Muscle of leg (tissue), 11 donors: ENCODE measurements around the gene PLN. TPM values are rescaled to one million over a fixed set of nuclear protein-coding genes. Genes with fewer than 3 reads are reported as not detected.

ENCODE experiments used
- DNase-seq: peaks from one replicate; pipeline ENCODE4 v3.0.0; 2013
- H3K27ac ChIP-seq: one replicate; pipeline ENCODE4 v1.5.1; 2013; ENCODE audit warnings: mild to moderate bottlenecking, low read length, control low read depth
- H3K27me3 ChIP-seq: one replicate; pipeline ENCODE4 v1.6.1; 2013; ENCODE audit warnings: low read length; ENCODE audit not compliant: control insufficient read depth, insufficient read depth
- H3K36me3 ChIP-seq: one replicate; pipeline ENCODE4 v1.6.1; 2013; ENCODE audit warnings: low read length; ENCODE audit not compliant: control insufficient read depth, insufficient read depth
- H3K4me1 ChIP-seq: one replicate; pipeline ENCODE4 v1.6.1; 2013; ENCODE audit warnings: low read length; ENCODE audit not compliant: control insufficient read depth, insufficient read depth
- H3K4me3 ChIP-seq: one replicate; pipeline ENCODE4 v1.5.1; 2013; ENCODE audit warnings: low read length, control low read depth
- H3K9me3 ChIP-seq: replicated peaks from 2 replicates; pipeline ENCODE4 v1.6.1; 2013; ENCODE audit warnings: low read depth, low read length; ENCODE audit not compliant: control insufficient read depth
- WGBS: methylation state at CpG from one replicate; pipeline ENCODE4 v1.1.5; 2013; ENCODE audit warnings: missing lambda C conversion rate; ENCODE audit not compliant: insufficient coverage; 5-methylcytosine and 5-hydroxymethylcytosine counted together
- polyA plus RNA-seq, 8 donors: library from polyadenylated mRNA; unstranded; fragments of 120-200 nt; gene quantifications; one replicate each; pipeline versions ENCODE4 v1.2.1 to v1.2.3, GENCODE V29; 2013; ENCODE audit warnings: inconsistent platforms in 1 of 8, low replicate concordance in 1 of 8; ENCODE audit not compliant: insufficient read length in 8 of 8, insufficient read depth in 1 of 8
- total RNA-seq: library from RNA; stranded (reverse); fragments of 120-200 nt; gene quantifications from one replicate; pipeline ENCODE4 v1.2.4, GENCODE V29; 2013

Gene PLN
- total and polyA plus RNA-seq, 9 donors = 2.8 to 8.8 (median 5.7) TPM

GRCh38 chr6:118535176-118535844 lies 12.8 kb upstream of the PLN start:
- Histone ChIP-seq H3K36me3 (no peaks in the 10 kb centered on the region), H3K27me3 (no peaks in the 10 kb centered on the region), H3K4me1 (no peaks in the 10 kb centered on the region), H3K27ac (no peak overlapping the region), H3K9me3 (peaks cover 6% of the 10 kb centered on the region), H3K4me3 (no peak overlapping the region)
- no peak for DNase-seq
- no CpG with 5 or more reads among the region's 6 CpGs for WGBS

GRCh38 chr6:118536478-118536877 lies 11.6 kb upstream of the PLN start:
- no peak for DNase-seq

GRCh38 chr6:118537574-118537973 lies 10.5 kb upstream of the PLN start:
- Histone ChIP-seq H3K27ac (no peak overlapping the region), H3K27me3 (no peaks in the 10 kb centered on the region), H3K4me1 (no peaks in the 10 kb centered on the region), H3K9me3 (no peaks in the 10 kb centered on the region), H3K4me3 (no peak overlapping the region), H3K36me3 (no peaks in the 10 kb centered on the region)
- no CpG with 5 or more reads among the region's 2 CpGs for WGBS
- DNase-seq = peak; percentile 75

More at GRCh38 chr6:118536478-118536877, 11.6 kb upstream of the PLN start:
- Histone ChIP-seq H3K27ac (no peak overlapping the region), H3K36me3 (no peaks in the 10 kb centered on the region), H3K9me3 (no peaks in the 10 kb centered on the region), H3K27me3 (no peaks in the 10 kb centered on the region), H3K4me3 (no peak overlapping the region), H3K4me1 (no peaks in the 10 kb centered on the region)
- no CpG with 5 or more reads among the region's 2 CpGs for WGBS

- Histone ChIP-seq H3K27ac (no peak overlapping the region), H3K4me1 (no peaks in the 10 kb centered on the region)
Observed at GRCh38 chr6:118542184-118542952, 5.7 kb upstream of the PLN start.

GRCh38 chr6:118544105-118544504 lies 4.0 kb upstream of the PLN start:
- no CpG with 5 or more reads among the region's 3 CpGs for WGBS
- Histone ChIP-seq H3K27ac (no peak overlapping the region), H3K36me3 (no peaks in the 10 kb centered on the region), H3K4me3 (no peak overlapping the region), H3K9me3 (no peaks in the 10 kb centered on the region), H3K4me1 (no peaks in the 10 kb centered on the region), H3K27me3 (no peaks in the 10 kb centered on the region)
- no peak for DNase-seq

More at GRCh38 chr6:118542184-118542952, 5.7 kb upstream of the PLN start:
- WGBS = no CpG with 5 or more reads among the region's 3 CpGs
- no peaks in the 10 kb centered on the region for H3K9me3 ChIP-seq
- no peaks in the 10 kb centered on the region for H3K27me3 ChIP-seq
- no peak for DNase-seq
- H3K4me3 ChIP-seq = no peak overlapping the region
- no peaks in the 10 kb centered on the region for H3K36me3 ChIP-seq

GRCh38 chr6:118546164-118546879 lies 1.8 kb upstream of the PLN start:
- Histone ChIP-seq H3K27me3 (no peaks in the 10 kb centered on the region), H3K36me3 (no peaks in the 10 kb centered on the region), H3K4me1 (no peaks in the 10 kb centered on the region), H3K27ac (no peak overlapping the region), H3K9me3 (no peaks in the 10 kb centered on the region), H3K4me3 (no peak overlapping the region)
- WGBS = no CpG with 5 or more reads among the region's 4 CpGs
- DNase-seq = no peak

- Histone ChIP-seq H3K27me3 (no peaks in the 10 kb centered on the region), H3K27ac (no peak overlapping the region), H3K4me1 (no peaks in the 10 kb centered on the region), H3K36me3 (no peaks in the 10 kb centered on the region), H3K4me3 (no peak overlapping the region), H3K9me3 (no peaks in the 10 kb centered on the region)
- WGBS = no CpG with 5 or more reads among the region's 1 CpG
- peak; percentile 25 for DNase-seq
Observed at GRCh38 chr6:118546880-118547218, 1.2 kb upstream of the PLN start.

GRCh38 chr6:118548613-118549012 lies 517 bp downstream of the PLN start:
- H3K27me3 ChIP-seq = no peaks in the 10 kb centered on the region
- H3K9me3 ChIP-seq = no peaks in the 10 kb centered on the region
- H3K27ac ChIP-seq = no peak overlapping the region
- no peak for DNase-seq
- H3K4me3 ChIP-seq = no peak overlapping the region
- no peaks in the 10 kb centered on the region for H3K36me3 ChIP-seq
- no peaks in the 10 kb centered on the region for H3K4me1 ChIP-seq

GRCh38 chr6:118551063-118552053 lies 3.3 kb downstream of the PLN start:
- peak; percentile 62 for DNase-seq
- H3K4me1 ChIP-seq = no peaks in the 10 kb centered on the region
- no peak overlapping the region for H3K4me3 ChIP-seq
- no peak overlapping the region for H3K27ac ChIP-seq
- no peaks in the 10 kb centered on the region for H3K27me3 ChIP-seq
- peaks cover 3% of the 10 kb centered on the region for H3K36me3 ChIP-seq
- 71% methylated on average over 1 of the region's 3 CpGs for WGBS
- H3K9me3 ChIP-seq = no peaks in the 10 kb centered on the region
